K562 (cell line): ENCODE data around the gene ZP1. TPM values are rescaled to one million over a fixed set of nuclear protein-coding genes. Genes with fewer than 3 reads are reported as not detected.

Experiments used
- CAMTA2 ChIP-seq: fragments of 250-450 bp; sonication (Bioruptor Pico); conservative IDR thresholded peaks from 2 replicates; pipeline ENCODE4 v1.5.1; 2022
- JUND ChIP-seq, 2 experiments: IDR thresholded peaks; 2 replicates in 1 of 2; 3 replicates in 1 of 2; pipeline ENCODE4 v1.6.1; 2011; ENCODE audit warnings: borderline replicate concordance in 2 of 2, low read depth in 2 of 2, low read length in 2 of 2, improper control_type of control experiment in 1 of 2, missing biosample characterization in 1 of 2, missing genetic modification characterization in 1 of 2, missing genetic modification reagents in 1 of 2
- KDM1A ChIP-seq, 2 experiments: fragments of 450-650 bp; IDR thresholded peaks; 2 replicates each; pipeline ENCODE4 v1.6.1; 2016; ENCODE audit warnings: mild to moderate bottlenecking in 2 of 2
- LARP7 ChIP-seq: fragments of 450-650 bp; IDR thresholded peaks from 2 replicates; pipeline ENCODE4 v1.6.1; 2016
- polyA plus RNA-seq, 8 experiments: library from polyadenylated mRNA; depleted of rRNA in 4 of 8; stranded (reverse) in 5 of 8; unstranded in 3 of 8; fragments of >200 nt; fragmentation: Nextera tagmentation in 2 of 8; fragmentation: Illumina TruSeq in 1 of 8; extraction: Ambion mirVana in 2 of 8; extraction: Trizol in 1 of 8; gene quantifications; 2 replicates each; pipeline versions ENCODE4 v1.2.1 to v1.2.3, GENCODE V29; 2011 to 2014; ENCODE audit warnings: inconsistent platforms in 1 of 8, missing spikeins in 1 of 8
- total RNA-seq, 7 experiments: library from RNA; depleted of rRNA in 6 of 7; stranded (reverse); fragments of >200 nt in 6 of 7; fragmentation: Illumina TruSeq in 2 of 7; extraction: Trizol in 2 of 7; gene quantifications; 2 replicates each; pipeline versions ENCODE4 v1.2.1 to v1.2.3, GENCODE V29; 2011 to 2021; ENCODE audit warnings: low replicate concordance in 1 of 7
- TF ChIP-seq, protein P1 (sequence below): fragments of 450-650 bp; formaldehyde crosslinking; conservative IDR thresholded peaks from 2 replicates; pipeline ENCODE4 v1.4.0; 2022; ENCODE audit warnings: mild to moderate bottlenecking, missing genetic modification characterization
- TF ChIP-seq, protein P2 (sequence below): fragments of 250-450 bp; sonication (Bioruptor Pico); IDR thresholded peaks from 2 replicates; pipeline ENCODE4 v1.9.0; 2021; ENCODE audit warnings: mild to moderate bottlenecking
- TF ChIP-seq, protein P3 (sequence below): fragments of 450-650 bp; formaldehyde crosslinking; IDR thresholded peaks from 2 replicates; pipeline ENCODE4 v1.4.0; 2020; ENCODE audit warnings: mild to moderate bottlenecking
- TF ChIP-seq, protein P4 (sequence below): sonication (generic); formaldehyde crosslinking; IDR thresholded peaks from 2 replicates; pipeline ENCODE4 v1.9.0; 2022; ENCODE audit warnings: mild to moderate bottlenecking, missing genetic modification reagents

The ZP1 gene
- total and polyA plus RNA-seq, 9 of the 15 experiments (the other 6 are each of a cell fraction or from before 2014, with no cell fraction given), result 0.11 to 0.15 TPM; not detected in 7

DNA sequence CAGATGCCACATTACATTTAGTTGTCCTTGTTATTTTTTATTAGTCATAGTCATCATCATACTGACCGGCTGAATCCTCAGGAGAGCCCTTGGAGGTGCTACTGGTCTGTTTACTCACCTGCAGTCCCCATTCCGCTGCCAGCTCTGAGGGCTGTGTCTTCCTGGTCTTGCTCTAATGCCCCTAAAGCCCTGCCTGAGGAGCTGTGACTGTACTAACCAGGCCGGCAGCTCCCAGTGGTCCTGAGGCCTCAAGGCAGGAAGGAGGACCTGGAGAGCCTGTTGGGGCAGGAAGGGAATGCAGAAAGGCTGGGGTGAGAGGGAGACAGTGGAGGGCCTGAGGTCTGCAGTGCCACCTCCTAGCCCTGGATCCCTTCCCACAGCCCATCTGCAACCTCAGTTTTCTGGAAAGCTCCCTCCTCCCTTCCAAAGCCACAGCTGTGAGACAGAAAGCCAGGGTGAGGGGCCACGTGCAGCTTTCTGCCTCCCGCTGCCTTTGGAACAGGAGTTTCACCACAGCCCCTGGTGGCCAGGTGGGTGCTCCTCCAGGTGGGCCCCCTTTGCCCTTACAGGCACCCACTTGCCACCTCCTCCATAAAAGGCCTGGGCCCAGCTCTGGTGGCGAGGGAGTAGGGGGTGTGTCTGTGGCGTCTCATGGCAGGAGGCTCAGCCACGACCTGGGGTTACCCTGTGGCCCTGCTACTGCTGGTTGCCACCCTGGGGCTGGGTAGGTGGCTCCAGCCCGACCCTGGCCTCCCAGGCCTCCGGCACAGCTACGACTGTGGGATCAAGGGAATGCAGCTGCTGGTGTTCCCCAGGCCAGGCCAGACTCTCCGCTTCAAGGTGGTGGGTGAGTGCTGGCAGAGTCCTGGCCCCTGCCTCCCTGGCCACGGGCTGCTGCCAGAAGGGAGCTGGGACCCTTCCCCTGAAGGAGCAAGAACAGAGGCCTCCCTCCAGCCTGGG is at the start of gene ZP1 (continued):
- TF ChIP-seq, protein P1, sequence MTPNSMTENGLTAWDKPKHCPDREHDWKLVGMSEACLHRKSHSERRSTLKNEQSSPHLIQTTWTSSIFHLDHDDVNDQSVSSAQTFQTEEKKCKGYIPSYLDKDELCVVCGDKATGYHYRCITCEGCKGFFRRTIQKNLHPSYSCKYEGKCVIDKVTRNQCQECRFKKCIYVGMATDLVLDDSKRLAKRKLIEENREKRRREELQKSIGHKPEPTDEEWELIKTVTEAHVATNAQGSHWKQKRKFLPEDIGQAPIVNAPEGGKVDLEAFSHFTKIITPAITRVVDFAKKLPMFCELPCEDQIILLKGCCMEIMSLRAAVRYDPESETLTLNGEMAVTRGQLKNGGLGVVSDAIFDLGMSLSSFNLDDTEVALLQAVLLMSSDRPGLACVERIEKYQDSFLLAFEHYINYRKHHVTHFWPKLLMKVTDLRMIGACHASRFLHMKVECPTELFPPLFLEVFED, result no peak
- TF ChIP-seq, protein P2, sequence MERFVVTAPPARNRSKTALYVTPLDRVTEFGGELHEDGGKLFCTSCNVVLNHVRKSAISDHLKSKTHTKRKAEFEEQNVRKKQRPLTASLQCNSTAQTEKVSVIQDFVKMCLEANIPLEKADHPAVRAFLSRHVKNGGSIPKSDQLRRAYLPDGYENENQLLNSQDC (CRISPR knock-in tag), result no peak
- TF ChIP-seq CAMTA2 (CRISPR knock-in tag) (no peak), LARP7 (no peak), JUND (IDR thresholded peaks at IDR 0.05; ENCODE audit: borderline replicate concordance, low read depth, low read length) (no peak), JUND (tag; IDR thresholded peaks at IDR 0.05; ENCODE audit: borderline replicate concordance, low read depth, low read length) (no peak), KDM1A (IDR thresholded peaks at IDR 0.05) (no peak)
- TF ChIP-seq, protein P3, sequence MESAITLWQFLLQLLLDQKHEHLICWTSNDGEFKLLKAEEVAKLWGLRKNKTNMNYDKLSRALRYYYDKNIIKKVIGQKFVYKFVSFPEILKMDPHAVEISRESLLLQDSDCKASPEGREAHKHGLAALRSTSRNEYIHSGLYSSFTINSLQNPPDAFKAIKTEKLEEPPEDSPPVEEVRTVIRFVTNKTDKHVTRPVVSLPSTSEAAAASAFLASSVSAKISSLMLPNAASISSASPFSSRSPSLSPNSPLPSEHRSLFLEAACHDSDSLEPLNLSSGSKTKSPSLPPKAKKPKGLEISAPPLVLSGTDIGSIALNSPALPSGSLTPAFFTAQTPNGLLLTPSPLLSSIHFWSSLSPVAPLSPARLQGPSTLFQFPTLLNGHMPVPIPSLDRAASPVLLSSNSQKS (CRISPR knock-in tag), result no peak
- TF ChIP-seq, protein P4, sequence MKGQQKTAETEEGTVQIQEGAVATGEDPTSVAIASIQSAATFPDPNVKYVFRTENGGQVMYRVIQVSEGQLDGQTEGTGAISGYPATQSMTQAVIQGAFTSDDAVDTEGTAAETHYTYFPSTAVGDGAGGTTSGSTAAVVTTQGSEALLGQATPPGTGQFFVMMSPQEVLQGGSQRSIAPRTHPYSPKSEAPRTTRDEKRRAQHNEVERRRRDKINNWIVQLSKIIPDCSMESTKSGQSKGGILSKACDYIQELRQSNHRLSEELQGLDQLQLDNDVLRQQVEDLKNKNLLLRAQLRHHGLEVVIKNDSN (CRISPR knock-in tag), result no peak
